HG03342 (cell line): ENCODE measurements around the gene MEF2C.

Experiments used
- ATAC-seq: cut with Tn5 transposase; IDR thresholded peaks from one replicate; pipeline ENCODE4 v1.9.1; 2021; ENCODE audit warnings: mild to moderate bottlenecking, moderate library complexity; ENCODE audit not compliant: unreplicated experiment

The MEF2C gene

DNA sequence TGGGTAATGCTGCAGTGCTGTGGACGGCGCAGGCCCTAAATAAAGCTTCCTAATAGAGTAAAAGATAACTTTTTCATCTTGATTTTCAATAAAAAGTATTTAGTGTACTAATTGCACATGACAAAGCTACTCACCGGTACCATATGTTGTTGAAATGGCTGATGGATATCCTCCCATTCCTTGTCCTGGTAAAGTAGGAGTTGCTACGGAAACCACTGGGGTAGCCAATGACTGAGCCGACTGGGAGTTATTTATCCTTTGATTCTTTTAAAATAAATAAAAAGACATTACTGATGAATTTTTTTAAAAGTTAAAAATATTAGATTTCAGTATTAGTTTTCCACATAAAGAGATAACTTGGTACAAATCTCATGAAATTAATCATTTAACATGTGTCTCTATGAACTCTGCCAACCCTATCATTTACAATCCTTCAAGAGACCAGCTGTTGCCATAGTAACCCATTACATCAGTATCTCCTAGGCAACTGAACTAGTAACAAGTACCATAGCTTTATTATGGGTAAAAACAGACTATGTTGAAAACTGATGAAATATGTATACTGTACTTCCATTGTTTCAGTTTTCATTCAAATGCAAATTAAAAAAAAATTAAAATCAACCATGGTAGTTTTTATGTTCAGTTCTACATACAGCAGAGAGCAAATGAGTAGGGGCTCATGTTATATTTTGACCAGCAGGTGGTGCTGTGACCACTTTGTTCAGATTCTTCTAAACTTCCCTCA is 153.7 kb downstream of the MEF2C start:
- ATAC-seq, result peak; percentile 48

DNA sequence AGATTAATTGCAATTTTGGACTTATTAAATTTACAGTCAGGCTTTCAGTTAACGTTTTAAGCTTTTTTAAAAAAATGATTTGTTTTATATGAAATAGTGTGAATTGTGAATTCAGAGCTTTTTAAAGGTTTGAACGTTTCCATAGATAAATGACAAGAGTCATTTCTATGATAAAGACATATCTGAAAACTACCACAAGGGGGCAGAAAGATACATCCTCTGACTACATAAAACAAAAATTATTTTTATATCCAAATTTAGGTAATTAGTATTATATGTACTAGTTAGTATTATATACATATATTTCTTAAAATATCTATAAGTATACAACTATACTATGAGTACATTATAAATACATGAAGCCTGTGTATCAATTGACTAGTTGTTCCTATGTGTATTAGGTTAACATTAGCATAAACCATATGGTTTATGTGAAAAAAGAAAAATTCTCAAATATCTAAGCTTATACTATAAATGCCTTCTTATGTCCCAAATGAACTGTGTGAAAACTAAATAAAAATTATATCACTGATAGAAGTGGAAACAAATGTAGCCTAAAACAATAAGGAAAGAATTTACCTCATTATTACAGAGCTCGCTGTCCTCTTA is 155.2 kb downstream of the MEF2C start:
- ATAC-seq, result no peak

DNA sequence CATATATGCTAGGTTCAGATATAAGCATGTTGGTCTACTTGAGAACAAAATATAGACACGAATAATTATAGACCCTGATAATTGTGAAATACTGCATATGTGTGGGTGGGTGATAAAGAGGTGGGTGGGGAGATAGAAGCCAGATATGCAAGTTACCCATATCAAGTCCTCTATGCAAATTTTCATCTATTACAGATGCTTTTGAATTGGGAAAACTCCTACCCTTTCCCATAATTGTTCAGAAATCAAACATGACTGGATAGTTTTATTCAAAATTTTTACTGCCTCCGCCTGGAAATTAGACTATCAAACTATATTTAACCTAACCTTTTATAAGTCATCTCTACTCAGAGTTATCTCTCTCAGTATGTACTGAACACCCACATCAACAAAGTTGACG is 157.5 kb downstream of the MEF2C start:
- ATAC-seq, result no peak

DNA sequence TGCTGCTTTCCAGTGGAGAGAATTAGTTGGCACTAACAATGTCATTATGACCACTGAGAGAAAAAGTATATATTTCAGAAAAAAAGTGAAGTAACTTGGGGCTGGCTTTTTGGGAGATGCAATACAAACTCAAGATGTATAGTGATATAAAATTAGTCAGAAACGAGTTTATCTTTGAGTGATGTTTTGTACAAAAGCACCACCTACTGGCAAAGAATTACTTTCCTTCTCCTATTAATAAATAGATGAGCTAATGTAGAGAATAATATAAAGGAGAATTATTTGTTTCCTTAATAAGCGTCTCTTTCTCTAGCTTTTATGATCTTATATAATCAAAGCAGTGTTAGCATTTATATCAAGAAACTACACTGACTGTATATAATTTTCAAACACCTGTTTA is 158.8 kb downstream of the MEF2C start:
- no peak for ATAC-seq

DNA sequence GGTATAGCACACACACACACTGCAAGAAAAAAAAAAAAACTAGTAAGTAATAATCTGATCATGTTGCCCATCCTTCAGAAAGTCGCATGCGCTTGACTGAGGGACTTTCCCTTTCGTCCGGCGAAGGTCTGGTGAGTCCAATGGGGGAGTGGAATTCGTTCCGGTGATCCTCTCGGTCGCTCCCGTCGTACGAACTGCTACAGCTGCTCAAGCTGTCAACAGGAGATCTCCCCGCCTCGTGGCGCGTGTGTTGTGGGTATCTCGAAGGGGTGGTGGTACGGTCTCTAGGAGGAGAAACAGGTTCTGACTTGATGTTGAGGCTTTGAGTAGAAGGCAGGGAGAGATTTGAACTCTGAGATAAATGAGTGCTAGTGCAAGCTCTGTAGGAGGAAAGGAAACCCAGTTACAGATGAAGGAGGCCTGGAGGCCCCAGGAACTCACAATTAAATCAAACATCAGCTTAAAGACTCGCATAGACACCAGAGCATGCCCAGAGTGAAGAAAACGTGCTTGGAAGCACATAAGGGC is 160.4 kb downstream of the MEF2C start:
- no peak for ATAC-seq

DNA sequence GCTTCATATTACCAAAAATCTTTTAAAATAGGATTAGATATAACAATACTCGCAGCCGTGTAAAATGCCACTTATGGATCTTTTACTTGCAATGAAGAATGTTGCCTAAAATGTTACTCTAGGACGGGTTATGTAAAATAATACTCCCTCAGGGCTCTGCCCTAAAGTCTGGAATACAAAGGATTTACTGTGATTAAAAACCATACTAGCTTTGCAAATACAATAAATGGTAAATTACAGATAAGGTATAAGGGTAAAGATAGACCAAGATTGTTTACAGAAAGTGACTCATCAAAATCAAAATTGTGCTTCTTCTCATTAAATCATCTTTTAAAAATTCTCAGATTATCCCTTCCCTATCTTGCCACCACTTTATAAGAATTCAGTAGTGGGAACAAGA is 163.6 kb downstream of the MEF2C start:
- no peak for ATAC-seq

DNA sequence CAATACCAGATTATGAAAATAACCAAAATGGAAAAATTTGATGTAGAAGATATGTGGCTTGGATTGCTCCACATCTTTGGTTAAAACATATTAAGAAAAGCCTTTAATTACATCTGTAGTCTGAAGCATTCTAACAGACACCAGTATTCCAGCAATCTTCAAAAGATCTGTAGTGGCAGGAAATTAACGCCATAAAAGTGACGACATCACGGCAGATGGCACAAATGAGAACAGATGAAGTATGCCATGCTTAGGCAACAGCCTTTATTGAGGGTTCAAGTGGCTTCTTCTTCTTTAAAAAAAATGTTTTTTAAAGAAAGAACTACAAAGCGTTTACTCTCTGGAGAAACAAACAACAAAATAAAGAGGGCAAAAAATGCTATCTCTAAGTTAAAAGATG is 164.2 kb downstream of the MEF2C start:
- no peak for ATAC-seq

DNA sequence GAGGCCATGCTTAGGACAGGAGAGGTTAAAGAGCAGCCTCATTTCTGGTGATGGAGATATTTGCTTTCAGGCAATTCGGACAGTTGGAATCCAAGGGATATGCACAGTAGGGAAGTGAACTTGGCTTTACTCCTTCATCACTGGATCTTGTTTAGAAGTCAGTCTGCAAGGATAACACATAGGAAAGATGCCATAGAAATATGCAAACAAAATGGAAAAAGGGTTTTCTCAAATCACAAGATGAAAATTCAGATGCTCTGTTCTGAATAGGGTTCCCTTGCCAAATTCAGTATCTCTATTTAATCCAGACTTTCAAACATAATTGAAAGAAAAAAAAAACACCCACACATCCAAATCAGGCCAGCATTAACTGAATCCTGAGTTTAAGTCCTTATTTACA is 166.9 kb downstream of the MEF2C start:
- no peak for ATAC-seq

DNA sequence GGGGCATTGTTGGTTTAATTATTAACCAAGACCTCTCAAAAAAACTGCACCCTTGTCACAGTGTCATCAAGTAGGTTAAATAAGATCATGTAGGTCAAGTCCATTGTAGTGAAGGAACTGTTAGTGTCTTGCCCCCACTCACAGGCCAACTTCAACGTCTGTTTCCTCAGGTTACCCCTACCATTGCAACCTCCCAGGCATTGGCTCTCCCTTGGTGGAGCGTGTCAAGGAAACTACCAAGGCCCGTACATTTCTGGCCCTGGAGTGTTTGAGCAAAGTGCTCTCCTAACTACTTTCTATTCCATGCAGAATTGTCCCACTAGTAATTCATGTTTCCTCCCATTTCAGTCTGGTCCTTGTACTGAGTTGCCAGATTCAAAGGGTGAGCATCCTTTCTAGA is 167.5 kb downstream of the MEF2C start:
- ATAC-seq, result no peak

DNA sequence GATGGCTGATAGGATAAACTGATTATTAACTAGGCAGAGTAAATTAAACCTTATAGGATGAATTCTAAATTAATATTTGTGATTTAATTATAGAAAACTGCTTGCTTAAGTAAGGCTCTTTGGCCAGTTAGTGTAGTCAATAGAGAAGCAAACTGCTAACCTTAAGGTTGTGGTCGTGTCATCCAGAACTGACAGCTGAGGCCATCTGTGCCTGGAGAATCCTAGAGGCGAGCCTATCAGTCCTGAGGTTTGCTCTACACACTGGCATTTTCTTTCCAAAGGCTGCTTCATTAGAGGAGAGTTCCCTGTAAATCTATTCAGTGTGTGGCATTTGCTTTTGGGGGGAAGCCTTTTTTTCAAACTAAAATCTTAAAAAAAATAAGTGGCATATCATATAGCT is 169.2 kb downstream of the MEF2C start:
- no peak for ATAC-seq

DNA sequence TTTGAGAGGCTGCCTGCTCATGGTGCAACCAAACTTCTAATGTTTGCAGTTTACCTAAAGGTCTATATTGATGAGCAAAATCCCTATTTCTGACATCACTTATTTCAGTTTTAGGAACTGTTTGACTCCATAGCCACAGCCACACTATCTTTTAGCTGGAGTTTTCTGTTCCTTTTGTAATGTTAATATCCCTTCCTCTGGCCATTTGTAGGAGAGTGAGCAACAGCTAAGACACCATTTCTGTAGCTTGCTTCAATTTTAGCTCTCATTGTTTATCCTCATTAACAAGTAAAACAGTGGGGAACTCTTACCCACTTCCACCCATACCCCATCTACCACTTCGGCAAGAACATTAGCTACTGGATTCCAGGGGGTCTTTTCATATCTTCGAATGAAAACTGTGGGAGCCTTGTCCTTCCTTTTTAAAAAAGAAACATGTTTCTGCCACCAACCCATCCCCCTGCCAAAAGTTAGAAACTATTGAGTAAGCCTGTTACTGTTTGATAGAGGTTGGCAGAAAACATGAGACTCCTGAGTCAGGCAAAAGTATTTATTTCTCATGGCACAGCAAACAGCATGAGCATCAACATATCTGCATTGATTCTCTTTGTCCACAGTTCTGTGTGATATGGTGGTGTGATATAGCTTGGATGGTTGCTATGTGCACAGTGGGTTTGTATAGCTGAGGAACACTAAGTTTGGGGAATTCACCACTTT is 174.1 kb downstream of the MEF2C start:
- ATAC-seq, result no peak

DNA sequence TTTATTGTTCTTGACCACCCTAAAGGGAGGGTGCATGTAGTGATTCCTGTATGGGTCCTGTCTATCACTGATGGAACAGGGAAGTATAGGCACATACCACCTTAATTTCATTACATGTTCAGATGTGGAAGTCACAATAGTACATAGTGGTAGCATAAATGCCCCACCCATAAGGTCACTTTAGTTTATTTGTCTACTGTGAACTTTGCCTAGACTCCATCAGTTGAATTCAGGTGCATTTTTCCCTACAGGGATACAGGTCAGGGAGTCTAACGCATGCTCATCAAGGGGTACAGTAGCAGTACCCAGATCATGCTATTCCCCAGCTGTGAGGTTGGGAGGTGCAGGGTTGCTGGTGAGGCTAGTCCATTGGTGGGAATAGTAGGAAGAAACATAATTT is 175.0 kb downstream of the MEF2C start:
- no peak for ATAC-seq

DNA sequence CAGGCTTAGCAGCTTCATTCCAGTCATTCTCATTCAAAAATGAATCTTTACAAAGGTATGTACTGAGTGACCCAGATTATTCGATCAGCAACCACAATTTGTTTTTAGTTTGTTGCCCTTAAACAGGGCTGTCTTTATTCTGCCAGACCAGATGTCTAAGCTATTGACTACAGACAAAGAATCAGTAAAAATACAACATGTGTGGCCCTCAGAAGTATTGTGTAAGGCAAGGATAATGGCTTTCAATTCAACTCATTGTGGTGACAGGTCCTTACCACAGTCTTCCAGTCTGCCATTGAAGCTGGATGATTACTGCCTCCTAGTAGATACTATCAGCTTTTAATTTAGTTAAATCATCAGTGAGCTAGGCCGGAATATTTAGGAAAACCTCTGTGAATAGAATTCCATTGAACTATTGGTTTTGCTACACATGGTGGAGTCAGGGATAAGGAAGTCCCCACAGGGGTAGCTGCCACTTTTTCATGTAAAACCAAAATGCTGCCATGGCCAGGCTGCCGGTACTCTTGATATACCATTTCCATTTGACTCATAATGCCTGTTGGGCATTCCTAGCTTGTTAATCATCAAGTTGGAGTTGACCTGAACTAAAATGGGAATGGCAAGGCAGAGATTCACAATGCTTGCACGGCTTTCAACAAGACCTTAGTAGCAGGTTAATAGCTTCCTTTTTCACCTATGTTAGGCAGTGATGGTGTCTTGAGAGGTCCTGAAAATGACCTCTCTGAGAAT is 175.6 kb downstream of the MEF2C start:
- no peak for ATAC-seq

DNA sequence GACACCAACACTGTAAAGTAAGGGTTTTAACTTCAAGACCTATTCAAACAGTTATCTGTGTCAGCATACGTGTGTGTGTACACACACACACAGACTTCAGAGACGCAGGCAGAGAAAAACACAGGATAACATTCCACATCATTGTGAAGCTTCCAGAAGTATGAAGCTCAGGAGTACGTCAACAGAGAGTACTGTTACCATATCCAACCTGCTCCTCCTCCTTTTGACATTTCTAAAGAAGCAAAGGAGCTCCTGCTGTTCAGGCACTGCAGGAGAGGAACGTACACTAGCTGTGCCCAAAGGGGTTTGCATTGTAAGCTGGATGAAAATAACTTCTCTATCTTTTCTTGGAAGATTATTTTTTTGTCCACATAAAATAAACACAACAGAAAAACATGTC is 180.7 kb downstream of the MEF2C start:
- ATAC-seq, result no peak

DNA sequence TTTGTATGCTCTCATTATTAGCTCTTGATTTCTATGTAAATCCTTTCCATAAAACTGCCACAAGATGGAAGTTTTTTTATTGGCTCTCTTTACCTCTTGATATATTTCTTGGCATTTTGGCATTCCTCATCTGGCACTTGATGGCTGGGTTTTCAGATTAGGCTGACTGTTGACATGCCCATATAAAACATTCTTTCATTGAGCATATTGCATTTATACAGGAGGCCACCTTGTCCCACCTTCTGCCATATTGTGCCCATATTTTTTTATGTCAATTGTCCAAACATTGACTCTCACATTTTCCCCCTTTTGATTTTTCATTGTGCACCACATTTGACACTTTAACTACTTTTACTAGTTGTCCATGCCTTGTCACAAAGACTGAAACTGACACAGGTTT is 182.9 kb downstream of the MEF2C start:
- no peak for ATAC-seq

DNA sequence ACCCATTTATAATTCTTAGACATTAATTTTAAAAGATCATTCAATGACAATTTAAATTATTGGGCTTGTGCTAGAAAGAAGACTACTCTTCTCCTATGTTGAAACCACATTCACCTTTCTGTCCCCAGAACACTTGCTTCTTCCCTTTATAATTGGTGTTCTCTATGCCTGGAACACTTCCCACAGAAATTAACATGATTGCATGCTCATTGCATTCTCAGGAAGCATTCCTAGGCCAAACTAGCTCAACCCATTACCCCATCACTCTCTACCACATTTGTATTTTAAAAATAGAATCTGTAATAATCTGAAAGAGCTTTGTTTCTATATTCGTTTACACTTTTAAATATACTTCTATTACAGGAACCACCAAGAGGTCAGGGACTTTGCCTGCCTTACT is 184.7 kb downstream of the MEF2C start:
- ATAC-seq, result no peak

DNA sequence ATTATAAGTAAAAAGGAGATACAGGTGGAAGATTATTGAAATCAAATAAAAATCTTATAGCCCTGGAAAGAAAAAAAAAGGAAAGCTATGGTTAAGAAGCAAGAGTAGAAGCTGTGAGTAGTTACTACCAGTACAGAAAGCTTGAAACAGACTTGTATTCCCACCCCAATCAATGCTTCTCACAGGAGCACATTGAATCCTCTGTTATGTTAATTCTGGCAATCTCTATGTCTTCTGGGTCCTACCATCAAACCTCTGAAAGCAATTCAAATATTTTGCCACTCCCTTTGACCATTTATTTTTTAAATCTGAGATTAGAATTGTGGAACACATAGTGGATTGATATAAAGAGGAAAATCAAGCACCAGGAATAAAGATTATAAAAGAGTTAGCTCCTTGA is 186.5 kb downstream of the MEF2C start:
- ATAC-seq, result no peak

DNA sequence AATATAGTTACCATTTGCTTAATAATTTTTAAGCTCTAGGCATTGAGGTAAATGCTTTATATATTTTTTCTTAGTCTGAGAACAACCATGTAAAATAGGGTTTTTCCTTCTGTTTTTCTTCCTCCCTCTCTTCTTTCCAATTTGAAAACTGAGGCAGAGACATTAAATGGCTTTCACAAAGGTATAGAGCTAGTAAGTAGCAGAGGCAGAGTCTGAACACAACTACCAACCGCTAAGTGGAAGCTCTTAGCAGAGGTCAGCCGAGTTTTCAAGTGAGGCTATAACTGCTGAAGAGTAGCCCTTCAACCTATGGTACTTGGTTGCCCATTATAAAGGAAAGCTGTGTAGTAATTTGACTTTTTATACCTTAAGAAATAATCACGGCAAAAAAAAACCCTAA is 187.1 kb downstream of the MEF2C start:
- no peak for ATAC-seq

DNA sequence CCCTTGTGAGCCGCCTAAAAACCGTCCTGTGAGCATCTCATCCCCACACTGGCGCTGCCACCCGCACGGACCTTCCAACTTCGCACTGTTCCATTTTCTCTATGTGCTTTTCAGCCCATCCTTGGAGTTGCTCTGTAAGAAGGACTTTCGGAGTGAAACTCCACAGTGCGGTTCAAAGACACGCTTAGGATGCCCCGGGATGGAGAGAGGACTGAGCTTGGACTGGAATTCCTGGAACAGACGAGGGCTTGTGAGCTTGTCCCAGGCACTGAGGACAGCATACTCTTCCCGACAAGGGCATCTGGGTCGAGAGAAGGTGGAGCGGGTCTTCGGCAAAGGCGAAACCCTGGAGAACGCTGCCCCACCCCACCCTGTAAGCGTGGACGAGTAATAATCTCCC is 187.8 kb downstream of the MEF2C start:
- ATAC-seq, result no peak

DNA sequence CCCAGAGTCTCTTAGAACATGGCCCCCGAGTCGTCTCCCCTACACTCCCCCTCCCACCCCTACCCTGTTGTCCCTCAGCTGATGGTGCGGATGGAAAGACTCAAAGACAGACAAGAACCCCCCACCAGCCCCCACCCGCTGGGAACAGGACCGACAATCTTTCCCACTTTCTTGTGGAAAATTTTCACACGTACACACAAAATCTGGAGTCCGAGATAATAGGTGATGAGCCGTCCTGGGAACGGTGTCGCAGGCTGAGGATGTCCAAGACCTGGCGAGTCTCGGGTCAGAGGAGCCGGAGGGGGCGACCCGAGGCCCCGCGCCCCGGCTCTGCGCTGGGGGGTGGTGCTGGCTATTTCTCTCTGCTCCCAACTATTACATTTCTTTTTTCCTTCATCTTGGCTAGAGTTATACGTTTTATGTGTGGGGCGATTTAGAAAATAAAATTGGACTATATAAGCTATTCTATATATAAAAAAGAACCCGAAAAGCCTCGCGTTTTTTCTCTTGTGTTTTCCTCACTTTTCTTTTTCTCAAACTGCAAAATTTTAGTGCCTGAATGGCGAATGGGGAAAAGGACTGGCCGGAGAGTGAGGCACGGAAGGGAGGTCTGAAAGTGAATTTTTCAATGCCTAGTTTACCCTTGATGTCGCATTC is 188.8 kb downstream of the MEF2C start:
- ATAC-seq, result no peak
